Hepatocyte (in vitro differentiated cells): Measurements from ENCODE around the gene EGLN1.
"Not testable (repeated sequence)": the region's sequence is repeated elsewhere in the genome, so short reads cannot be mapped to it uniquely, and the experiment has no call there.

Experiments used
- EZH2 ChIP-seq: fragments of 200-600 bp; sonication (generic); IDR thresholded peaks from 2 replicates; pipeline ENCODE4 v1.6.1; 2016; ENCODE audit warnings: antibody characterized with exemption, mild to moderate bottlenecking, borderline replicate concordance
- TF ChIP-seq, protein P1 (sequence below): fragments of 200-600 bp; sonication (generic); IDR thresholded peaks from 2 replicates; pipeline ENCODE4 v1.5.1; 2016; ENCODE audit warnings: antibody characterized with exemption, mild to moderate bottlenecking; ENCODE audit not compliant: poor library complexity

DNA sequence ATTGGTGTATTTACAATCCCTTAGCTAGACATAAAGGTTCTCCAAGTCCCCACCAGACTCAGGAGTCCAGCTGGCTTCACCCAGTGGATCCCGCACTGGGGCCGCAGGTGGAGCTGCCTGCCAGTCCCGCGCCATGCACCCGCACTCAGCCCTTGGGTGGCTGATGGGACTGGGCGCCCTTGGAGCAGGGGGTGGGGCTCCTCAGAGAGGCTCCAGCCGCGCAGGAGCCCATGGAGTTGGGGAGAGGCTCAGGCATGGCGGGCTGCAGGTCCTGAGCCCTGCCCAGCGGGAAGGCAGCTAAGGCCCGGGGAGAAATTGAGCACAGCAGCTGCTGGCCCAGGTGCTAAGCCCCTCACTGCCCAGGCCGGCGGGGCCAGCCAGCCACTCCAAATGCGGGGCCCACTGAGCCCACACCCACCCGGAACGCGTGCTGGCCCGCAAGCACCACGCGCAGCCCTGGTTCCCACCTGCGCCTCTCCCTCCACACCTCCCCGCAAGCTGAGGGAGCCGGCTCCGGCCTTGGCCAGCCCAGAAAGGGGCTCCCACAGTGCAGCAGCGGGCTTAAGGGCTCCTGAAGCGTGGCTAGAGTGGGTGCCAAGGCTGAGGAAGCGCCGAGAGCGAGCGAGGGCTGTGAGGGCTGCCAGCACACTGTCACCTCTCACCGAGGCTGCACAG, 8.7 kb upstream of the EGLN1 start:
- TF ChIP-seq, protein P1, sequence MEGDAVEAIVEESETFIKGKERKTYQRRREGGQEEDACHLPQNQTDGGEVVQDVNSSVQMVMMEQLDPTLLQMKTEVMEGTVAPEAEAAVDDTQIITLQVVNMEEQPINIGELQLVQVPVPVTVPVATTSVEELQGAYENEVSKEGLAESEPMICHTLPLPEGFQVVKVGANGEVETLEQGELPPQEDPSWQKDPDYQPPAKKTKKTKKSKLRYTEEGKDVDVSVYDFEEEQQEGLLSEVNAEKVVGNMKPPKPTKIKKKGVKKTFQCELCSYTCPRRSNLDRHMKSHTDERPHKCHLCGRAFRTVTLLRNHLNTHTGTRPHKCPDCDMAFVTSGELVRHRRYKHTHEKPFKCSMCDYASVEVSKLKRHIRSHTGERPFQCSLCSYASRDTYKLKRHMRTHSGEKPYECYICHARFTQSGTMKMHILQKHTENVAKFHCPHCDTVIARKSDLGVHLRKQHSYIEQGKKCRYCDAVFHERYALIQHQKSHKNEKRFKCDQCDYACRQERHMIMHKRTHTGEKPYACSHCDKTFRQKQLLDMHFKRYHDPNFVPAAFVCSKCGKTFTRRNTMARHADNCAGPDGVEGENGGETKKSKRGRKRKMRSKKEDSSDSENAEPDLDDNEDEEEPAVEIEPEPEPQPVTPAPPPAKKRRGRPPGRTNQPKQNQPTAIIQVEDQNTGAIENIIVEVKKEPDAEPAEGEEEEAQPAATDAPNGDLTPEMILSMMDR: not testable (repeated sequence)
- not testable (repeated sequence) for TF ChIP-seq EZH2
